GM19452 (cell line): ENCODE results near the gene BAIAP2L1.

Experiments
- ATAC-seq: cut with Tn5 transposase; IDR thresholded peaks from one replicate; pipeline ENCODE4 v1.9.1; 2021; ENCODE audit not compliant: unreplicated experiment

The BAIAP2L1 gene

DNA sequence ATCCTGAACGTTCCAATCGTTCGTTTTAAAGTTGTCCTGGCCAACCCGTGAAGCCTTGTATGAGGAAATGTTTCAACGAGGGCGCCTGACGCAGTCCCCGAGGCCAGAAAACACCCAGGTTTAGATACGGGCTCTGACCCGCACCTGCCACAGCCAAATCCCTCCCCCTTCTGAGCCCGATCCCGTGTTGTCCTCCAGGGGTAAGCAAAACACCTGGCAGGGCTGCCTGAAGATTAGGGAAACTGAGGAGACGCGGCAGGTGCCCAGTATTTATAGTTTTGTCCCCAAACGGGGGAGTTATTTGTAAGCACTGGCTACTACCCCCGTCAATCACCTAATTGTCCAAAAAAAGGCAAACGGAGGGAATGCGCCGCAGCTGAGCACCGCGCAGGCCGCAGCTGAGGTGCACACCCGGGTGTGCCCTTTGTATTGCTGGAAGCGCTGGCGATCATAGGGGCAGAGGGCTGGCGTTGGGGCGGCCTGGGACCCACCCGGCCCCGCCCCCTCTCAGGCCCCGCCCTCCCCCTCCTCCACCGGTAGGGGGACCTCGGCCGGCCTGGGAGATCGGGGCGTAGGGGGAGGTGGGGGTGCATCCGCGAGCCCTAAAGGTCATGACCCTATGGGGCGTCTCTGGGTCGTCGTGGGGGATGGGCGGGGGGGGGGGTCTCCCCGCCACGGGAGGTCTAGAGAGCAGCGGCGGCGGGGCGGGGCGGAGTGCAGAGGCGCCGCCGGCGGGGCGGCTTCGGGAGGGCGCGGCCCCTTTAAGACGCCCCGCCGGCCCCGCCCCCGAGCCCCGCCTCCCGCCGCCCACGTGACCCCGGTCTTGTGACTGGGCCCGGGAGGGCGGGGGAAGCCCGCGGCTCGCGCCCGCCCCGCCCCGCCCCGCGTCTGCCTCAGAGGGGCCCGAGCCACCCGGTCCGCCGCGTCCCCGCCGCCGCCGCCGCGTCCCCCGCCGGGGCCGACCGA is 119.8 kb downstream of the BAIAP2L1 start, which contains the start of gene BRI3:
TSS of gene BRI3 (plus strand) at position 896 of the 966 bp plus-strand sequence. CDS start 110 bp downstream, outside the sequence.
- peak; percentile 71 for ATAC-seq

DNA sequence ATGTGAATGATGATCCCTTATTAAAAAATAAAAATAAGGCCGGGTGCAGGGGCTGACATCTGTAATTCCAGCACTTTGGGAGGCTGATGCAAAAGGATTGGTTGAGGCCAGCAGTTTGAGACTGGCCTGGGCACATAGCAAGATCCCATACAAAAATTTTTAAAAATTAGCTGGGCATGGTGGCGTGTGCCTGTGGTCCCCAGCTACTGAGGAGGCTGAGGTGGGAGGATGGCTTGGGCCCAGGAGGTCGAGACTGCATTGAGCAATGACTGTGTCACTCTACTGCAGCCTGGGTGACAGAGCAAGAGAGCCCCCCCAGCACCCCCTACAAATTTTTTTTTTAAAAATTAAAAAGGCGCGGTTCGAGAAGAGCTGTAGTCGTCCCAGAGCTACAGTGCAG is 120.6 kb downstream of the BAIAP2L1 start:
- ATAC-seq, result no peak

DNA sequence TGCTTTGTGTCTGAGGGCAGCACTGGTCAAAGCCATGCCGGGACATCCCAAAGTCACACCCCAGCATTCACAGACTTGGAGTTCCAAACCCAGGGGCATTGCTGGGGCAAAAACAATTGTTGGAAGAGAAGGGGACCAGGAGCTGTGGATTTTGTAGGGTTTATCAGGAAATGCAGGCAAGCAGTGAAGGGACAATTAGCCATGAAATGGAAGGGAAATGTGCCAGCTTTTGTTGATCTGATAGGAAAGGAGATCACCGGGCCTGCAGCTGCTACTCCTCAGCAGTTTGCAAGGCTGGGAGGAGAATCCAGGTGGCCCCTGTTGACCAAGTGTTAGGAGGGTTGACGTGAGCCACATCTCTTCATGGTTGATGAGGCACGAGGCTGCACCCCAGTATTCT is 122.0 kb downstream of the BAIAP2L1 start:
- no peak for ATAC-seq

- ATAC-seq, result no peak
Observed at GRCh38 chr7:98278408-98278807, 122.5 kb downstream of the BAIAP2L1 start.

GRCh38 chr7:98276241-98276761 is 124.6 kb downstream of the BAIAP2L1 start:
- ATAC-seq, result no peak

GRCh38 chr7:98267303-98267702 is 133.6 kb downstream of the BAIAP2L1 start:
- no peak for ATAC-seq

GRCh38 chr7:98266840-98267239 is 134.1 kb downstream of the BAIAP2L1 start:
- no peak for ATAC-seq

- no peak for ATAC-seq
Observed at GRCh38 chr7:98265841-98266271, 135.0 kb downstream of the BAIAP2L1 start.

- no peak for ATAC-seq
Observed at GRCh38 chr7:98257701-98258100, 143.2 kb downstream of the BAIAP2L1 start.

DNA sequence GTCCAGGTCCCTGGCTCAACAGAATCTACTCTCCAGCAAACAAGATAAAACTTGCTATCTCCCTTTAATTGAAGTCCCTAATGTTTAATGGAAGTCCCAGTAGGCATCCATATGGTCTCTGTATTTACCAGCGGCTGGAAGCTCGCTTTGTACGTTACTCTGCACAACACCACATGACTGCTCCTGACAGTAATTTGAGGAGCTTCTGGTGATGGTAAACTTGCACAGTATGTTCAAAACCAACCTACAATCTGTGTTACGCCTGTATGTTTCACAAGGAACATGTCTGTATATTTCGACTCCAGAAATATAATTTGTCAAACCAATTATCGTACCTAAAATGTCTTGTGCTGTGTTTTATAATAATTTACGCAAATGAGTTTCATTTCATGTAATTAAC is 144.5 kb downstream of the BAIAP2L1 start:
- no peak for ATAC-seq

- no peak for ATAC-seq
Observed at GRCh38 chr7:98254951-98255610, 145.8 kb downstream of the BAIAP2L1 start.

GRCh38 chr7:98254516-98254915 is 146.4 kb downstream of the BAIAP2L1 start:
- no peak for ATAC-seq

GRCh38 chr7:98252425-98253054 is 148.3 kb downstream of the BAIAP2L1 start:
- no peak for ATAC-seq

DNA sequence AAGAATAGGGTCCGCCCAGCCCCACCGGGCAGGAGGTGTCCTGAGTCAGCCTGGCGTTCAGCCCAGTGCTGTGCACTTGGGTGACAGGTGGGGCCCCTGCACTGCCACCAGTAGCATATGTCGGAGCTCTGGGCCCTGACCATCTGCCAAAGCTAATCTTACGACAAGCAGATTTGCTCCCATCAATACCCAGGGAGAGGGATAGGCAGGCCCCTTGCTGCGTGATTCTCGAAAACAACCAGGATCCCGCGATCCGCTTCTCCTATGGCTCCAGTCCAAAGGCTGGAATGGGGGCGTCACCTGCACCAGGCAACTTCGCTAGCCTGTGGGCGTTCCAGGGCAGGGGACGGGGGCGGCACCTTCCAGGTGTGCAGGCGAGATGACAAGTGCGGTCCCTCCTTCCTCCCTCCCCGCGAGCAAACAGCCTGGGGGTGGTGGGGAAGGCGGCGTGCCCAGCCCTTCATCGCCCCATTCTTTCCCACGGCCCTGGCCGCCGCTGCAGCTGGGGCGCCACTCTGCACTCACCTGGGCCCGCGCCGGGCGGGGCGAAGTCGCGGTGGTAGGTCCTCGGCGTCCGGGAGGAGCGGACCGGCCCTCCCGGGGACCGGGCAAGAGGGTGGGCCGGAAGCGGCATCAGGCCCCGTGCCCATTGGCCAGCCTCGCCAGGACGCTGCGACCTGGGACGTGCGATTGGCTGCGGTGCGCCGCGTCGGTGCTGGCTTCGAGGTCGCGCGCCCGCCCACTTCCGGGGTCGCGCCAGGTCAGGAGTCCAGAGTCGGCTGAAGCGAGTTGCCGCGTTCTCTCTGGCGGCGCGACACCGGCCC is 149.1 kb downstream of the BAIAP2L1 start, which contains the start of gene TECPR1:
TSS of gene TECPR1 (minus strand) at position 632 of the 824 bp plus-strand sequence. CDS start 6,086 bp downstream, outside the sequence.
- peak; percentile 97 for ATAC-seq

GRCh38 chr7:98251231-98251600 is 149.7 kb downstream of the BAIAP2L1 start:
- ATAC-seq, result peak; percentile 16

- ATAC-seq, result no peak
Observed at GRCh38 chr7:98250789-98251188, 150.1 kb downstream of the BAIAP2L1 start.

GRCh38 chr7:98249106-98249505 is 151.8 kb downstream of the BAIAP2L1 start:
- no peak for ATAC-seq

- ATAC-seq, result no peak
Observed at GRCh38 chr7:98248156-98248555, 152.7 kb downstream of the BAIAP2L1 start.

DNA sequence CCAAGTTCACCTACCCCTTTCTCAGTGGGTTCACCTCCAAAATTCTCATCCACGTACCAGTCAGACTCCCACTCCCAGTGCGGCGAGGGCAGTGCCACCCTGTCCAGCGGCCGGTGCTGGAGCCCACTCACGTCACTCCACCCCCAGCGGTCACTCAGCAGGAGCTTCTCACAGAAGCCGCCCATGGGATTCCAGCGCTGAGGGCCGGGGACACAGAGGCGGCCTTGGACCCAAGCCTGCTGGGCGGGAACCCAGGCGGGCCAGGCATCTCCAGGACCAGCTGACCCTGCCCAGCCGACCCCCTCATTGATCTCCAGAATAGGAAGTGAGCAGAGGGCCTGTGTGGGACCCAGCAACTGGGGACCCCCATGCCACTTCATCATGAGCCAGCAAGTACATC is 156.0 kb downstream of the BAIAP2L1 start:
- ATAC-seq, result no peak

DNA sequence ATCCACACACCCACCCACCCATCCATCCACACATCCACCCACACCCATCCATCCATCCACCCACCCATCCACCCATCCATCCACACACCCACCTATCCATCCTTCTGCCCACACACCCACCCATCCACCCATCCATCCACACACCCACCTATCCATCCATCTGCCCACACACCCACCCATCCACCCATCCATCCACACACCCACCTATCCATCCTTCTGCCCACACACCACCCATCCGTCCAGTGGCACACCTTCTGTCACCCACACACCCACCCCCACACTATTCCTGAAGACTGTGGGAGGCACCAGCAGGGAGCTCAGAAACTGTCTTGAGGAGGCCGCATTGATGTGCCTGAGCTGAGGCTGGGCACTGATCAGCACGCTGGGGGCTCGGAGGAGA is 158.0 kb downstream of the BAIAP2L1 start:
- no peak for ATAC-seq
